Astrocyte of the spinal cord (primary cell): ENCODE measurements around the gene PTPN7.

Experiments used
- DNase-seq: peaks from one replicate; pipeline ENCODE4 v3.0.0; 2011; ENCODE audit warnings: low read depth, low spot score
- H3K4me3 ChIP-seq: 2 replicates; pipeline ENCODE4 v1.5.1; 2011; ENCODE audit warnings: low read depth, mild to moderate bottlenecking, low read length, moderate library complexity
- CTCF ChIP-seq: IDR thresholded peaks from 2 replicates; pipeline ENCODE4 v1.5.1; 2012; ENCODE audit warnings: low read depth, mild to moderate bottlenecking, low read length, inconsistent platforms
- in situ Hi-C: cut with HindIII; loops from 2 replicates; pipeline ENCODE4 v1.10.0; 2017; ENCODE audit warnings: low sequenced_read_pairs

PTPN7 gene

GRCh38 chr1:202165942-202166843, 5.8 kb upstream of the PTPN7 start:
- no peak for TF ChIP-seq CTCF
- no peak overlapping the region for H3K4me3 ChIP-seq
- no peak for DNase-seq
- in situ Hi-C loops: no loop called here

GRCh38 chr1:202165267-202165941, 5.0 kb upstream of the PTPN7 start:
- no peak for DNase-seq
- H3K4me3 ChIP-seq: no peak overlapping the region
- in situ Hi-C loops: no loop called here
- TF ChIP-seq CTCF: no peak

- H3K4me3 ChIP-seq: no peak overlapping the region
- no peak for DNase-seq
- no peak for TF ChIP-seq CTCF
- in situ Hi-C loops: no loop called here
Observed at GRCh38 chr1:202164271-202165037, 4.1 kb upstream of the PTPN7 start.

DNA sequence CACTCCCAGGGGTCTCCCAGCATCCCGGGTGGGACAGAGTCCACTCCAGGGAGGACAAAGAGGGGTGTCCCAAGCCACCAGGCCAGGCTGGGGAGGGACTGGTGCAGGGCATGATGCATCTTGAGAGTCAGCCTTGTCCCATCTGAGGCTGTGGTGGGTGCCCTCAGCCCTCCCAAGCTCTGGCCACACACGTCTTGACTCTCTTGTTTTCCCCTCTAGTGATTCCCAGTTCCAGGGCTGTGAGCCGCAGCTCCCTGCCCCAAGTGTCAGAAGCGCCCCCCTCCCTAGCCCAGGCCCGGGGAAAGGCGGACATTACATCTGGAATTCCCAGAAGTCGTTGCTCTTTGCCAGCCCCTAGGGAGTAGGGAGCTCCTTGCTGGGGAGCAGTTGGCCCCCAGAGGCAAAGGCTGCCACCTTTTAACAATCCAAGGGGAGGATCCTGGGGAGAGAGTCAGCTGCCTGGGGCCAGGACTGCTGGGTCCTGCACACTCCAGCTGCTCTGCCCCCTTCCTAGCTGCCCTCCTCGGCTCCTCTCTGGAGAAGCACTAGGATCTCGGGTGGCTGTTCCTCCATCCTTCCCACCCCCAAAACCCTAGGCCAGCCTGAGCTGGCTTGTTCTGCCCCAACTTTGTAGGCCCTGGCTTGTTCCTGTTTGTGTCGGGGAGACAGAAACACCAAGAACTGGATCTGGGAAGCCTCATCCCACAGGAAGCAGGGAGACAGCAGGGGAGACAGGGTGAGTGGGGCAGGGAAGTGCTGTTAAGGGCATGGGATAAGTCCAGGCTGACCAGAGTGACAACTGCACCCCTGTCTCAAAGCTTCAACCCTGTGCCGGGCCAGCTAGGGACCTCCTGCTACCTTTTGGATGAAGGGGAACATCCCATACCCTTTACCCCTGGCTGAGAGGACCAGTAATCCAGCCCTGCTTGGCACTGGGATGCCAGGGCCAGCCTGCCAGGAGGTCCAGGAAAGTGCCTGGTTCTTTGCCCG, 3.2 kb upstream of the PTPN7 start:
- in situ Hi-C loops: no loop called here
- TF ChIP-seq CTCF: no peak
- DNase-seq: no peak
- H3K4me3 ChIP-seq: no peak overlapping the region

- TF ChIP-seq CTCF: no peak
- in situ Hi-C loops: no loop called here
- no peak overlapping the region for H3K4me3 ChIP-seq
- no peak for DNase-seq
Observed at GRCh38 chr1:202162418-202163280, 2.2 kb upstream of the PTPN7 start.
